ENCODE data around the gene ZNF532. TPM values are rescaled to one million over a fixed set of nuclear protein-coding genes. Genes with fewer than 3 reads are reported as not detected.

The ZNF532 gene
- total and polyA plus RNA-seq, 2 of the 13 experiments (the other 11 are each of a cell fraction or from before 2014, with no cell fraction given), result not detected

GRCh38 chr18:58862851-58863538, 1.7 kb upstream of the ZNF532 start (continued):
- TF ChIP-seq SP2 (CRISPR knock-in tag; IDR thresholded peaks at IDR 0.05) (no peak), ZFP36 (IDR thresholded peaks at IDR 0.05; ENCODE audit: borderline replicate concordance, low read depth, low read length, partially characterized antibody) (no peak), ZNF280D (CRISPR knock-in tag; IDR thresholded peaks at IDR 0.05) (no peak), MED13 (CRISPR knock-in tag; IDR thresholded peaks at IDR 0.05) (no peak), NFKBIZ (CRISPR knock-in tag; IDR thresholded peaks at IDR 0.05) (no peak), ZBTB14 (CRISPR knock-in tag; IDR thresholded peaks at IDR 0.05) (no peak), ZNF20 (CRISPR knock-in tag; IDR thresholded peaks at IDR 0.05) (no peak)
- TF ChIP-seq, protein P1, sequence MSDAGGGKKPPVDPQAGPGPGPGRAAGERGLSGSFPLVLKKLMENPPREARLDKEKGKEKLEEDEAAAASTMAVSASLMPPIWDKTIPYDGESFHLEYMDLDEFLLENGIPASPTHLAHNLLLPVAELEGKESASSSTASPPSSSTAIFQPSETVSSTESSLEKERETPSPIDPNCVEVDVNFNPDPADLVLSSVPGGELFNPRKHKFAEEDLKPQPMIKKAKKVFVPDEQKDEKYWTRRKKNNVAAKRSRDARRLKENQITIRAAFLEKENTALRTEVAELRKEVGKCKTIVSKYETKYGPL (CRISPR knock-in tag; IDR thresholded peaks at IDR 0.05), result no peak
